Keratinocyte (primary cell): ENCODE results near the gene CENPU. TPM values are rescaled to one million over a fixed set of nuclear protein-coding genes. Genes with fewer than 3 reads are reported as not detected.

Experiments
- DNase-seq: peaks from one replicate; pipeline ENCODE4 v3.0.0-alpha.2; 2011; ENCODE audit warnings: low read depth, missing footprints, low spot score
- FAIRE-seq: peaks from 2 replicates; lab custom pipeline; 2011; peaks lifted over from hg19 to GRCh38; lab: Jason Lieb, UNC
- H2AFZ ChIP-seq: 2 replicates; pipeline ENCODE4 v1.6.0; 2012; ENCODE audit warnings: low read length, control low read depth, inconsistent platforms; ENCODE audit not compliant: control insufficient read depth
- H3K27ac ChIP-seq: 2 replicates; pipeline ENCODE4 v1.5.1; 2011; ENCODE audit warnings: low read length; ENCODE audit not compliant: control insufficient read depth, insufficient read depth
- H3K27me3 ChIP-seq: 3 replicates; pipeline ENCODE4 v1.6.0; 2011; ENCODE audit warnings: low read length; ENCODE audit not compliant: control insufficient read depth, insufficient read depth; ENCODE audit errors: extremely low read depth
- H3K36me3 ChIP-seq, 2 experiments: 2 replicates in 1 of 2; 3 replicates in 1 of 2; pipeline ENCODE4 v1.5.1; 2011; ENCODE audit warnings: low read length in 2 of 2, mild to moderate bottlenecking in 1 of 2; ENCODE audit not compliant: control insufficient read depth in 2 of 2, insufficient read depth in 2 of 2; ENCODE audit errors: extremely low read depth in 1 of 2
- H3K4me1 ChIP-seq: 3 replicates; pipeline ENCODE4 v1.5.1; 2011; ENCODE audit warnings: low read length; ENCODE audit not compliant: control insufficient read depth, insufficient read depth; ENCODE audit errors: extremely low read depth
- H3K4me2 ChIP-seq: 3 replicates; pipeline ENCODE4 v1.6.0; 2011; ENCODE audit warnings: low read depth, low read length; ENCODE audit not compliant: control insufficient read depth, insufficient read depth; ENCODE audit errors: extremely low read depth
- H3K4me3 ChIP-seq, 3 experiments: fragments of 200-600 bp in 1 of 3; sonication (generic) in 1 of 3; 2 replicates in 2 of 3; 3 replicates in 1 of 3; pipeline ENCODE4 v1.5.1; 2011 to 2016; ENCODE audit warnings: low read length in 3 of 3, mild to moderate bottlenecking in 3 of 3, control low read depth in 2 of 3, inconsistent platforms in 1 of 3, low read depth in 1 of 3, mixed read lengths in 1 of 3, mixed run types in 1 of 3, moderate library complexity in 1 of 3; ENCODE audit not compliant: control insufficient read depth in 2 of 3, insufficient read depth in 2 of 3; ENCODE audit errors: extremely low read depth in 1 of 3
- H3K79me2 ChIP-seq: 2 replicates; pipeline ENCODE4 v1.6.0; 2012; ENCODE audit warnings: low read length; ENCODE audit not compliant: control insufficient read depth, insufficient read depth
- H3K9ac ChIP-seq: 3 replicates; pipeline ENCODE4 v1.6.0; 2011; ENCODE audit warnings: low read length; ENCODE audit not compliant: control insufficient read depth, insufficient read depth; ENCODE audit errors: extremely low read depth
- H3K9me1 ChIP-seq: 3 replicates; pipeline ENCODE4 v1.6.0; 2011; ENCODE audit warnings: low read length; ENCODE audit not compliant: control insufficient read depth, insufficient read depth; ENCODE audit errors: extremely low read depth
- H3K9me3 ChIP-seq: 2 replicates; pipeline ENCODE4 v1.5.1; 2012; ENCODE audit warnings: low read depth, low read length; ENCODE audit not compliant: control insufficient read depth
- H4K20me1 ChIP-seq: 3 replicates; pipeline ENCODE4 v1.6.0; 2011; ENCODE audit warnings: low read length; ENCODE audit not compliant: control insufficient read depth, insufficient read depth; ENCODE audit errors: extremely low read depth
- CTCF ChIP-seq, 3 experiments: IDR thresholded peaks in 1 of 3; conservative IDR thresholded peaks in 1 of 3; optimal IDR thresholded peaks in 1 of 3; 2 replicates in 2 of 3; 3 replicates in 1 of 3; pipeline versions ENCODE3 to v1.5.1; 2011; ENCODE audit warnings: low read length in 3 of 3, mild to moderate bottlenecking in 3 of 3, moderate library complexity in 2 of 3, control low read depth in 1 of 3, inconsistent platforms in 1 of 3; ENCODE audit not compliant: insufficient read depth in 2 of 3; ENCODE audit errors: extremely low read depth in 1 of 3
- EZH2 ChIP-seq: IDR thresholded peaks from one replicate; pipeline ENCODE4 v1.6.1; 2012; ENCODE audit warnings: inconsistent platforms, mild to moderate bottlenecking, low read length, moderate library complexity
- dilution Hi-C: fragments of 300-500 bp; cut with MboI; formaldehyde crosslinking; loops from one replicate; pipeline ENCODE4 v1.7.0; 2020; ENCODE audit warnings: low sequenced_read_pairs; ENCODE audit not compliant: extremely low pct_ligation_motif_present
- polyA plus RNA-seq, 5 experiments: library from polyadenylated mRNA; depleted of rRNA in 3 of 5; stranded (reverse) in 3 of 5; stranded (forward) in 1 of 5; unstranded in 1 of 5; fragments of >200 nt; gene quantifications; 1 replicate in 1 of 5; 2 replicates in 3 of 5; 3 replicates in 1 of 5; pipeline versions ENCODE4 v1.2.1 to v1.2.3, GENCODE V29; 2011 to 2012; ENCODE audit warnings: missing spikeins in 2 of 5, low read depth in 1 of 5, low replicate concordance in 1 of 5

Gene CENPU
- polyA plus RNA-seq, 1 donor (not counting 4 experiments of a cell fraction or from before 2014, with no cell fraction given) = 12.5 TPM

- dilution Hi-C loops = no loop called here
- no peak overlapping the region for H2AFZ ChIP-seq
- no peak overlapping the region for H3K9ac ChIP-seq
- H3K9me3 ChIP-seq = no peaks in the 10 kb centered on the region
- DNase-seq (no peak), FAIRE-seq (no peak)
- H3K4me2 ChIP-seq = no peak overlapping the region
- H3K79me2 ChIP-seq = no peaks in the 10 kb centered on the region
- no peak overlapping the region for H3K4me3 ChIP-seq
- H3K27ac ChIP-seq = no peak overlapping the region
- no peaks in the 10 kb centered on the region for H4K20me1 ChIP-seq
- H3K36me3 ChIP-seq = peaks cover 0 to 5% of the 10 kb centered on the region in 2 experiments
- no peaks in the 10 kb centered on the region for H3K27me3 ChIP-seq
- TF ChIP-seq CTCF (optimal IDR thresholded peaks at IDR 0.05 in 1 of 3, IDR thresholded peaks at IDR 0.05 in 1 of 3, conservative IDR thresholded peaks at IDR 0.05 in 1 of 3; ENCODE audit: extremely low read depth in 1 of 3, insufficient read depth in 2 of 3, low read length in 3 of 3) = no peak
- no peak for TF ChIP-seq EZH2
- H3K9me1 ChIP-seq = no peaks in the 10 kb centered on the region
- peaks cover 36% of the 10 kb centered on the region for H3K4me1 ChIP-seq
Observed at GRCh38 chr4:184693056-184693455, 40.8 kb downstream of the CENPU start.

- Histone ChIP-seq H3K4me3 (no peak overlapping the region), H3K27ac (no peak overlapping the region), H3K4me1 (peaks cover 30% of the 10 kb centered on the region), H2AFZ (no peak overlapping the region), H3K36me3 (peaks cover 2 to 5% of the 10 kb centered on the region in 2 experiments), H4K20me1 (no peaks in the 10 kb centered on the region), H3K79me2 (no peaks in the 10 kb centered on the region), H3K9me3 (no peaks in the 10 kb centered on the region), H3K4me2 (no peak overlapping the region), H3K9ac (no peak overlapping the region), H3K27me3 (no peaks in the 10 kb centered on the region), H3K9me1 (no peaks in the 10 kb centered on the region)
- TF ChIP-seq EZH2 (no peak), CTCF (optimal IDR thresholded peaks at IDR 0.05 in 1 of 3, IDR thresholded peaks at IDR 0.05 in 1 of 3, conservative IDR thresholded peaks at IDR 0.05 in 1 of 3; ENCODE audit: extremely low read depth in 1 of 3, insufficient read depth in 2 of 3, low read length in 3 of 3) (no peak)
- FAIRE-seq (no peak), DNase-seq (no peak)
- dilution Hi-C loops = no loop called here
Observed at GRCh38 chr4:184689681-184690080, 44.2 kb downstream of the CENPU start.
